ENCODE measurements around the gene FAM174C. TPM values are rescaled to one million over a fixed set of nuclear protein-coding genes. Genes with fewer than 3 reads are reported as not detected.

FAM174C gene
- total RNA-seq (46.7 and 47.5 TPM in 2 replicates), polyA plus RNA-seq (83.9 and 127 TPM in 2 replicates), polyA minus RNA-seq (10.6 and 15.2 TPM in 2 replicates), Bru-seq, nascent RNA (percentile 51 among the genes with signal in this experiment), BruChase-seq, experiment 1, labeled RNA remaining after a 6-hour chase (percentile 73 among the genes with signal in this experiment), BruChase-seq, experiment 2, labeled RNA remaining after a 2-hour chase (percentile 62 among the genes with signal in this experiment)
- 45.5 and 62.4 TPM in 2 replicates for polyA plus RNA-seq (2011; cell fraction: cytosol; rRNA removed)
- 22.4 and 27.0 TPM in 2 replicates for polyA plus RNA-seq (2011; cell fraction: nucleus; rRNA removed)
- polyA plus RNA-seq (2012) = 36.7 and 43.6 TPM in 2 replicates
- 70.9 TPM for polyA minus RNA-seq (2011; cell fraction: cytosol; rRNA and poly(A)+ RNA removed)
- polyA minus RNA-seq (2011; cell fraction: nucleus; rRNA and poly(A)+ RNA removed) = 5.8 and 8.0 TPM in 2 replicates
- long read RNA-seq, transcript C19orf24-201 (3 exons, 983 nt) = major isoform, 89 of 112 reads
- long read RNA-seq, transcript C19orf24-202 (3 exons, 668 nt) = minor isoform, 16 of 112 reads
- long read RNA-seq, partial matches to known transcripts = 6 of 112 reads
- long read RNA-seq, other reads (novel, unspliced or antisense) = 1 of 112 reads

GRCh38 chr19:1275260-1275975 is at the start of gene FAM174C:
Gene FAM174C (plus strand): TSS chr19:1275530. CDS start chr19:1275550, 20 bp downstream.
- ChIA-PET CTCF (interaction anchor here (0.6 to 1.7 kb wide), 4 partner anchors 9 to 168 kb away, joined by 3 to 18 read pairs (median 6); no protein-coding TSS in a partner anchor), POLR2A (interaction anchor here (1.0 kb wide), 1 partner anchor 31 kb away, joined by 4 read pairs; no protein-coding TSS in a partner anchor)
- H3K79me2 ChIP-seq (ENCODE audit: control insufficient read depth, insufficient read depth, low read length) = peaks cover 39% of the 10 kb centered on the region
- peak; percentile 96 for DNase-seq (ENCODE audit: low read depth, low spot score)
- H3K9me3 ChIP-seq (replicated peaks; ENCODE audit: control insufficient read depth, insufficient read depth, low read length) = no peaks in the 10 kb centered on the region
- intact Hi-C loops (cut with micrococcal nuclease) = no loop called here
- H3K27me3 ChIP-seq (ENCODE audit: control insufficient read depth in 2 of 2, insufficient read depth in 2 of 2, low read length in 2 of 2) = no peaks in the 10 kb centered on the region
- H3K4me2 ChIP-seq (ENCODE audit: insufficient read depth, low read length) = peak within 1 kb of the TSS; percentile 74
- dilution Hi-C loops (cut with MboI; ENCODE audit: extremely low pct_ligation_motif_present, low sequenced_read_pairs) = no loop called here
- no peak for TF ChIP-seq CTCF (IDR thresholded peaks at IDR 0.05; ENCODE audit: extremely low read depth in 1 of 2, insufficient read depth in 1 of 2, low read depth in 1 of 2, low read length in 2 of 2)
- peak; percentile 99 for TF ChIP-seq MAX (IDR thresholded peaks at IDR 0.05; ENCODE audit: insufficient read depth, insufficient read length)
- TF ChIP-seq POLR2AphosphoS5 (IDR thresholded peaks at IDR 0.05; ENCODE audit: insufficient read depth, low read depth, low read length) = peak; percentile 97
- TF ChIP-seq POLR2A (IDR thresholded peaks at IDR 0.05; ENCODE audit: low read depth, low read length) = peak; percentile 91
- no peak for TF ChIP-seq MYC (IDR thresholded peaks at IDR 0.05; ENCODE audit: low read depth, low read length)
- FAIRE-seq = peak; percentile 97
- H3K9ac ChIP-seq (replicated peaks; ENCODE audit: extremely low read depth, insufficient read depth, low read length) = peak within 1 kb of the TSS; percentile 93
- H3K36me3 ChIP-seq (ENCODE audit: control insufficient read depth in 2 of 2, extremely low read depth in 1 of 2, insufficient read depth in 2 of 2, low read length in 2 of 2) = peaks cover 23 to 40% of the 10 kb centered on the region in 2 experiments
- peaks cover 29% of the 10 kb centered on the region for H3K4me1 ChIP-seq (ENCODE audit: control insufficient read depth, extremely low read depth, insufficient read depth, low read length)
- H4K20me1 ChIP-seq (replicated peaks; ENCODE audit: control insufficient read depth, extremely low read depth, insufficient read depth, low read length) = no peaks in the 10 kb centered on the region
- H3K27ac ChIP-seq (ENCODE audit: insufficient read depth, low read depth, low read length) = peak within 1 kb of the TSS; percentile 95
- H2AFZ ChIP-seq (ENCODE audit: low read depth, low read length) = peak within 1 kb of the TSS; percentile 72
- H3K9me1 ChIP-seq (replicated peaks; ENCODE audit: control insufficient read depth, extremely low read depth, insufficient read depth, low read length) = no peaks in the 10 kb centered on the region
- H3K4me3 ChIP-seq (replicated peaks in 1 of 3; ENCODE audit: insufficient read depth in 1 of 3, low read depth in 1 of 3, low read length in 3 of 3) = peak within 1 kb of the TSS; percentile 9 to 78 (median 53)
- no TSS peak for BruUV-seq (replicated peaks)
